Tibial nerve (tissue), 4 donors: ENCODE measurements around the gene MAP3K14.

Experiments
- EP300 ChIP-seq, 2 donors: sonication (generic); formaldehyde crosslinking; IDR thresholded peaks; one replicate each; pipeline ENCODE4 v1.6.1; 2017; ENCODE audit warnings: antibody characterized with exemption in 2 of 2, mild to moderate bottlenecking in 1 of 2
- POLR2A ChIP-seq, 2 donors: fragments of 450-650 bp; IDR thresholded peaks; one replicate each; pipeline ENCODE4 v1.6.1; 2017; ENCODE audit warnings: antibody characterized with exemption in 2 of 2, mild to moderate bottlenecking in 2 of 2, moderate library complexity in 2 of 2
- TF ChIP-seq, protein P1 (sequence below), 5 experiments: fragments of 200-600 bp in 3 of 5; fragments of 450-650 bp in 2 of 5; sonication (generic) in 3 of 5; IDR thresholded peaks; one replicate each; pipeline ENCODE4 v1.5.1; 2016 to 2019; ENCODE audit warnings: antibody characterized with exemption in 5 of 5, mild to moderate bottlenecking in 3 of 5, moderate library complexity in 2 of 5

DNA sequence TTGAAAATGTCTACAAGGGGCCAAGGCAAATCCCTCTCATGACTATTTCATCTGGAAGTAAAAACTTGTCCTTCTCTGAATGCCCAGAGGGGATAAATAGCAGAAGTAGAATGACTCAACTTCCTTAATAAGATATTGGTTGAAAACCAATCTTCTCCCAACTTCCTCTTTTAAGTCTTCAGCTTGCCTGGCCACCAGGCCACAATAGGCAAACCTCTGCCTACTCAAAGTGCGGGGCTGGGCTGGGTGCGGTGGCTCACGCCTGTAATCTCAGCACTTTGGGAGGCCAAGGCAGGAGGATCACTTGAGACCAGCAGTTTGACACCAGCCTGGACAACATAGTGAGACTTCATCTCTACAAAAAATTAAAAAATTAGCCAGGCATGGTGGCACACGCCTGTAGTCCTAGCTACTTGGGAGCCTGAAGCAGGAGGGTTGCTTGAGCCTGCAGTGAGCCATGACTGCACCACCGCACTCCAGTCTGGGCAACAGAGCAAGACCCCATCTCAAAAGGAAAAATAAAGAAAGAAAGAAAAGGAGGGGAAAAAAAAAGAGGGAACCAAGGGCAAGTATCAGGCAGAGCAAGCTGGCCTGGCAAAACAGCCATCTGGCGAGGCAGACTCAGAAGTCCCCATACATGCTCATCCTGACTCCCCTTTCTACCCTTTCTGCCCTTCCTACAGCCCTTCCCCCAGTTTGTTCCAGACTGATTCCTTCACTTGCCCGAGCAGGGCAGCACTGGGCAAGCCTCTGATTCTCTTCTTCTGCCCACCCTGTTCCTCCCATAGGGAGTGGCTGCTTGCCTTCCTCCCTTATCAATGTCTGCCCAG lies 20.6 kb downstream of the MAP3K14 start:
- TF ChIP-seq POLR2A (IDR thresholded peaks at IDR 0.05) = no peak
- TF ChIP-seq, protein P1, sequence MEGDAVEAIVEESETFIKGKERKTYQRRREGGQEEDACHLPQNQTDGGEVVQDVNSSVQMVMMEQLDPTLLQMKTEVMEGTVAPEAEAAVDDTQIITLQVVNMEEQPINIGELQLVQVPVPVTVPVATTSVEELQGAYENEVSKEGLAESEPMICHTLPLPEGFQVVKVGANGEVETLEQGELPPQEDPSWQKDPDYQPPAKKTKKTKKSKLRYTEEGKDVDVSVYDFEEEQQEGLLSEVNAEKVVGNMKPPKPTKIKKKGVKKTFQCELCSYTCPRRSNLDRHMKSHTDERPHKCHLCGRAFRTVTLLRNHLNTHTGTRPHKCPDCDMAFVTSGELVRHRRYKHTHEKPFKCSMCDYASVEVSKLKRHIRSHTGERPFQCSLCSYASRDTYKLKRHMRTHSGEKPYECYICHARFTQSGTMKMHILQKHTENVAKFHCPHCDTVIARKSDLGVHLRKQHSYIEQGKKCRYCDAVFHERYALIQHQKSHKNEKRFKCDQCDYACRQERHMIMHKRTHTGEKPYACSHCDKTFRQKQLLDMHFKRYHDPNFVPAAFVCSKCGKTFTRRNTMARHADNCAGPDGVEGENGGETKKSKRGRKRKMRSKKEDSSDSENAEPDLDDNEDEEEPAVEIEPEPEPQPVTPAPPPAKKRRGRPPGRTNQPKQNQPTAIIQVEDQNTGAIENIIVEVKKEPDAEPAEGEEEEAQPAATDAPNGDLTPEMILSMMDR (IDR thresholded peaks at IDR 0.05) = no peak
- peak in 1 of 2 donors; percentile 17 for TF ChIP-seq EP300 (IDR thresholded peaks at IDR 0.05)
